ENCODE results near the gene MPC1.

Gene MPC1

GRCh38 chr6:166343150-166343487, 39.6 kb downstream of the MPC1 start:
- peak in 1 of 2 donors; percentile 11 for DNase-seq

- DNase-seq = peak; percentile 84 to 87
Measured at GRCh38 chr6:166342349-166343149, 40.2 kb downstream of the MPC1 start, which contains the start of gene SFT2D1. SFT2D1 (minus strand) TSS chr6:166342545; CDS start chr6:166342481, 64 bp downstream.

- peak in 1 of 2 donors; percentile 16 for DNase-seq
Measured at GRCh38 chr6:166341977-166342348, 40.8 kb downstream of the MPC1 start.

- DNase-seq = peak in 1 of 2 donors; percentile 33
Measured at GRCh38 chr6:166341464-166341863, 41.3 kb downstream of the MPC1 start.

GRCh38 chr6:166338854-166339253, 43.9 kb downstream of the MPC1 start:
- DNase-seq = no peak

- no peak for DNase-seq
Measured at GRCh38 chr6:166336847-166337246, 45.9 kb downstream of the MPC1 start.

- DNase-seq = no peak
Measured at GRCh38 chr6:166335378-166336302, 47.1 kb downstream of the MPC1 start.

- no peak for DNase-seq
Measured at GRCh38 chr6:166334878-166335277, 47.9 kb downstream of the MPC1 start.

- DNase-seq = peak; percentile 24 to 61
Measured at GRCh38 chr6:166333172-166333995, 49.4 kb downstream of the MPC1 start.

- no peak for DNase-seq
Measured at GRCh38 chr6:166331503-166332415, 51.0 kb downstream of the MPC1 start.

GRCh38 chr6:166330612-166331011, 52.1 kb downstream of the MPC1 start:
- DNase-seq = no peak

GRCh38 chr6:166325383-166326042, 57.2 kb downstream of the MPC1 start:
- no peak for DNase-seq

- DNase-seq = no peak
Measured at GRCh38 chr6:166323395-166323794, 59.3 kb downstream of the MPC1 start.

- DNase-seq = no peak
Measured at GRCh38 chr6:166318649-166319600, 63.8 kb downstream of the MPC1 start.

GRCh38 chr6:166318227-166318626, 64.5 kb downstream of the MPC1 start:
- no peak for DNase-seq

- no peak for DNase-seq
Measured at GRCh38 chr6:166317261-166318212, 65.2 kb downstream of the MPC1 start.

- no peak for DNase-seq
Measured at GRCh38 chr6:166315436-166315835, 67.3 kb downstream of the MPC1 start.

Data from CD4-positive, alpha-beta T cell treated with Interferon alpha-2 for 1 hour (primary cell).